GM18951 (cell line): ENCODE results near the gene COL27A1.
"Not testable (repeated sequence)": the region's sequence is repeated elsewhere in the genome, so short reads cannot be mapped to it uniquely, and the experiment has no call there.

Experiments used
- POLR2A ChIP-seq: IDR thresholded peaks from 4 replicates; pipeline ENCODE4 v1.6.1; 2011; ENCODE audit warnings: mild to moderate bottlenecking; ENCODE audit not compliant: insufficient read length, insufficient read depth; ENCODE audit errors: extremely low read depth
- in situ Hi-C: fragments of 300-500 bp; cut with MboI; formaldehyde crosslinking; loops from one replicate; pipeline ENCODE4 v1.12.0; 2022; ENCODE audit warnings: low sequenced_read_pairs, mixed read lengths, inconsistent platforms; ENCODE audit not compliant: unreplicated experiment

Gene COL27A1

GRCh38 chr9:114190563-114190905, 35.2 kb downstream of the COL27A1 start:
- no peak for TF ChIP-seq POLR2A
- in situ Hi-C loops: no loop called here

DNA sequence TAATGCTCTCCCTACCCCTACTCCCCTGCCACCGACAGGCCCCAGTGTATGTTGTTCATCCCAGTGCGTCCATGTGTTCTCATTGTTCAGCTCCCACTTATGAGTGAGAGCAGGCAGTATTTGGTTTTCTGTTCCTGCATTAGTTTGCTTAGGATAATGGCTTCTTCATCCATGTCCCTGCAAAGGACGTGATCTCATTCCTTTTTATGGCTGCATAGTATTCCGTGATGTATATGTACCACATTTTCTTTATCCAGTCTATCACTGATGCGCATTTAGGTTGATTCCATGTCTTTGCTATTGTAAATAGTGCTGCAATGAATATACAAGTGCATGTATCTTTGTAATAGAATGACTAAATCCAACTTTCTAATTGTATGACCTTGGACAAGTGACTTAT, 36.1 kb downstream of the COL27A1 start:
- in situ Hi-C loops: not testable (repeated sequence)

- no peak for TF ChIP-seq POLR2A
- in situ Hi-C loops: no loop called here
These were observed 37.2 kb downstream of the COL27A1 start for GRCh38 chr9:114192539-114192938.

GRCh38 chr9:114193090-114193489, 37.8 kb downstream of the COL27A1 start:
- no peak for TF ChIP-seq POLR2A
- in situ Hi-C loops: no loop called here

- no peak for TF ChIP-seq POLR2A
- in situ Hi-C loops: no loop called here
These were observed 40.8 kb downstream of the COL27A1 start for GRCh38 chr9:114196117-114196516.

DNA sequence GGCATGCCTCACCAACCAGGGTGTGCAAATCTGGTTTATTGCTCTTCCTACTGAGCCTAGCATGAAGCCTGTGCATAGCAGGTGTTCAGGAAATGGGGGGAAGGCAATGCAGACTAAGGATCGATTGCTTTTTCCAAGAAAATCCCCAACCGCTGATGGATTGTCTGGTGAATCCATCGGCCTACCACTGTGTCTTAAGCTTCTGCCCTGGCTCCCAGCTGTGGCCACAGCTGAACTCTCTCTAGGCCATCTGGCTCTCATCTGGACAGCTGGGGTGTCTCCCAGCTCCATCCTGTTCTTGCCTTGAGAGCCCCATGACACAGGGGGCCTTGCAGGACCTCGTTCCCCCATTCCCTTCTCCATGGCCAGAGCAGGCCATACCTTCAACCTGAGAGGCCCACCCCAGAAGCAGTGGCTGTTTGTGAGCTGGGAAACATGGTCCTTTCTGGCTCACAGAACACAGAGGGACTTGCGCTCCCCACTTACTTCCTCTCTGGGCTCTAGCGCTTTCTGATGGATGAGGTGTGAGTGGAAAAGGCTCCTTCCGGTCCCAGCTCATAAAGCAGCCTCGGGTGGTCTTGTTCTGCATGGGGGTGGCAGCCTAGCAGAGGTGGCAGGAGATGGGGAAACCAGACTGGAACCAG, 41.8 kb downstream of the COL27A1 start:
- TF ChIP-seq POLR2A: no peak
- in situ Hi-C loops: no loop called here

- no peak for TF ChIP-seq POLR2A
- in situ Hi-C loops: no loop called here
These were observed 43.1 kb downstream of the COL27A1 start for GRCh38 chr9:114198249-114199040.

- in situ Hi-C loops: no loop called here
- no peak for TF ChIP-seq POLR2A
These were observed 45.5 kb downstream of the COL27A1 start for GRCh38 chr9:114200721-114201300.

- in situ Hi-C loops: no loop called here
- TF ChIP-seq POLR2A: no peak
These were observed 47.1 kb downstream of the COL27A1 start for GRCh38 chr9:114202396-114202795.

- TF ChIP-seq POLR2A: no peak
- in situ Hi-C loops: no loop called here
These were observed 47.5 kb downstream of the COL27A1 start for GRCh38 chr9:114202849-114203248.

- no peak for TF ChIP-seq POLR2A
- in situ Hi-C loops: no loop called here
These were observed 48.2 kb downstream of the COL27A1 start for GRCh38 chr9:114203410-114204140.

DNA sequence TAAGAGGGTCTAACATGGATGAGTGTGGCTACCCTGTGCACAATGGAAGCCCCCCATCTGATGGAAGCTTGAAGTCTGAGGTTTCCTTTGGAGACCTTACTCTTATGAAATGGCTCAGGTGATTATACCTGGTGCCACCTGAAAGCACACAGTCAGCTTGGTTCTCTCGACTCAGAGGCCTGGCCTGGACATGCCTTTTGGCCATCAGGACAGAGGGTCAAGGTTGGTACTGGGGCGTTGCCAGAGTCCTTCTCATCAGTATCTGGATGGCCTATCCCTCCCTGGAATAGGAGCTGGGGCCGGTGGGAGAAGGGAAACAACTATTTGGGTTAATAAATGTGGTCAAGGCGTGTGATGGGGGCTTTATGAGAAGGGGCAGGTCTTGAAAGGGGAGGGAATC, 48.9 kb downstream of the COL27A1 start:
- TF ChIP-seq POLR2A: no peak
- in situ Hi-C loops: no loop called here

GRCh38 chr9:114205171-114206015, 50.1 kb downstream of the COL27A1 start:
- in situ Hi-C loops: no loop called here
- no peak for TF ChIP-seq POLR2A
